ENCODE data around the gene TMEM208. TPM values are rescaled to one million over a fixed set of nuclear protein-coding genes. Genes with fewer than 3 reads are reported as not detected.

The TMEM208 gene
- total RNA-seq, 1 experiment from 2014 or later: 48.4 TPM

DNA sequence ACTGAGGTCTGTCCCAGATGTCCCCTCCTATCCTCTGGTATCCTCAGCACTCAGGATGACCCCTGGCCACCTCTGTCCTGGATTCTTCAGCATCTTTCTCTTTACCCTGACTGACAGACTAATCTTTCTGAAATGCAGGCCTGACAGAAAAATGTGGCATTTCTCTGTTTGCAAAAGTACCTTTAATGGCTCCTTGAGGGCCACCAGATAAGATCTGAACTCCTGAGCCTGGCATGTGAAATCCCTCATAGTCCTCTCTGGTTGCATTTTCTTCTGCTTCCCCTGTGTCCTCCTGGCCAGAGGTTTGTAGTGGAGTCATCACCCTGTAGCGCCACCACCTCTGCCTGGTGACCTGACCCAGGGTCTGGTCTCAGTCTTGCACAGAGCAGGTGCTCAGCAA is 30.0 kb upstream of the TMEM208 start (continued):
- no peak for TF ChIP-seq HMGXB4 (CRISPR knock-in tag; IDR thresholded peaks at IDR 0.05)
- no peak for TF ChIP-seq ZNF138 (CRISPR knock-in tag; conservative IDR thresholded peaks at IDR 0.05)
- no peak for TF ChIP-seq RELA (CRISPR knock-in tag; IDR thresholded peaks at IDR 0.05; ENCODE audit: borderline replicate concordance)
- TF ChIP-seq, protein P1, sequence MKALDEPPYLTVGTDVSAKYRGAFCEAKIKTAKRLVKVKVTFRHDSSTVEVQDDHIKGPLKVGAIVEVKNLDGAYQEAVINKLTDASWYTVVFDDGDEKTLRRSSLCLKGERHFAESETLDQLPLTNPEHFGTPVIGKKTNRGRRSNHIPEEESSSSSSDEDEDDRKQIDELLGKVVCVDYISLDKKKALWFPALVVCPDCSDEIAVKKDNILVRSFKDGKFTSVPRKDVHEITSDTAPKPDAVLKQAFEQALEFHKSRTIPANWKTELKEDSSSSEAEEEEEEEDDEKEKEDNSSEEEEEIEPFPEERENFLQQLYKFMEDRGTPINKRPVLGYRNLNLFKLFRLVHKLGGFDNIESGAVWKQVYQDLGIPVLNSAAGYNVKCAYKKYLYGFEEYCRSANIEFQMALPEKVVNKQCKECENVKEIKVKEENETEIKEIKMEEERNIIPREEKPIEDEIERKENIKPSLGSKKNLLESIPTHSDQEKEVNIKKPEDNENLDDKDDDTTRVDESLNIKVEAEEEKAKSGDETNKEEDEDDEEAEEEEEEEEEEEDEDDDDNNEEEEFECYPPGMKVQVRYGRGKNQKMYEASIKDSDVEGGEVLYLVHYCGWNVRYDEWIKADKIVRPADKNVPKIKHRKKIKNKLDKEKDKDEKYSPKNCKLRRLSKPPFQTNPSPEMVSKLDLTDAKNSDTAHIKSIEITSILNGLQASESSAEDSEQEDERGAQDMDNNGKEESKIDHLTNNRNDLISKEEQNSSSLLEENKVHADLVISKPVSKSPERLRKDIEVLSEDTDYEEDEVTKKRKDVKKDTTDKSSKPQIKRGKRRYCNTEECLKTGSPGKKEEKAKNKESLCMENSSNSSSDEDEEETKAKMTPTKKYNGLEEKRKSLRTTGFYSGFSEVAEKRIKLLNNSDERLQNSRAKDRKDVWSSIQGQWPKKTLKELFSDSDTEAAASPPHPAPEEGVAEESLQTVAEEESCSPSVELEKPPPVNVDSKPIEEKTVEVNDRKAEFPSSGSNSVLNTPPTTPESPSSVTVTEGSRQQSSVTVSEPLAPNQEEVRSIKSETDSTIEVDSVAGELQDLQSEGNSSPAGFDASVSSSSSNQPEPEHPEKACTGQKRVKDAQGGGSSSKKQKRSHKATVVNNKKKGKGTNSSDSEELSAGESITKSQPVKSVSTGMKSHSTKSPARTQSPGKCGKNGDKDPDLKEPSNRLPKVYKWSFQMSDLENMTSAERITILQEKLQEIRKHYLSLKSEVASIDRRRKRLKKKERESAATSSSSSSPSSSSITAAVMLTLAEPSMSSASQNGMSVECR (CRISPR knock-in tag; IDR thresholded peaks at IDR 0.05; ENCODE audit: borderline replicate concordance): no peak
- TF ChIP-seq, protein P2, sequence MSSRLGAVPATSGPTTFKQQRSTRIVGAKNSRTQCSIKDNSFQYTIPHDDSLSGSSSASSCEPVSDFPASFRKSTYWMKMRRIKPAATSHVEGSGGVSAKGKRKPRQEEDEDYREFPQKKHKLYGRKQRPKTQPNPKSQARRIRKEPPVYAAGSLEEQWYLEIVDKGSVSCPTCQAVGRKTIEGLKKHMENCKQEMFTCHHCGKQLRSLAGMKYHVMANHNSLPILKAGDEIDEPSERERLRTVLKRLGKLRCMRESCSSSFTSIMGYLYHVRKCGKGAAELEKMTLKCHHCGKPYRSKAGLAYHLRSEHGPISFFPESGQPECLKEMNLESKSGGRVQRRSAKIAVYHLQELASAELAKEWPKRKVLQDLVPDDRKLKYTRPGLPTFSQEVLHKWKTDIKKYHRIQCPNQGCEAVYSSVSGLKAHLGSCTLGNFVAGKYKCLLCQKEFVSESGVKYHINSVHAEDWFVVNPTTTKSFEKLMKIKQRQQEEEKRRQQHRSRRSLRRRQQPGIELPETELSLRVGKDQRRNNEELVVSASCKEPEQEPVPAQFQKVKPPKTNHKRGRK (CRISPR knock-in tag; IDR thresholded peaks at IDR 0.05; ENCODE audit: borderline replicate concordance): no peak

- TF ChIP-seq E2F4 (CRISPR knock-in tag; IDR thresholded peaks at IDR 0.05; ENCODE audit: borderline replicate concordance, low read depth): no peak
- TF ChIP-seq NFE2L1 (CRISPR knock-in tag; IDR thresholded peaks at IDR 0.05): no peak
- TF ChIP-seq USF2 (CRISPR knock-in tag; IDR thresholded peaks at IDR 0.05): no peak
- TF ChIP-seq SOX15 (CRISPR knock-in tag; IDR thresholded peaks at IDR 0.05): no peak
- TF ChIP-seq ZNF232 (CRISPR knock-in tag; IDR thresholded peaks at IDR 0.05): no peak
- no peak for TF ChIP-seq ELF4 (CRISPR knock-in tag; IDR thresholded peaks at IDR 0.05; ENCODE audit: low read depth)
- TF ChIP-seq RELA (CRISPR knock-in tag; IDR thresholded peaks at IDR 0.05; ENCODE audit: borderline replicate concordance): no peak
- TF ChIP-seq, protein P3, sequence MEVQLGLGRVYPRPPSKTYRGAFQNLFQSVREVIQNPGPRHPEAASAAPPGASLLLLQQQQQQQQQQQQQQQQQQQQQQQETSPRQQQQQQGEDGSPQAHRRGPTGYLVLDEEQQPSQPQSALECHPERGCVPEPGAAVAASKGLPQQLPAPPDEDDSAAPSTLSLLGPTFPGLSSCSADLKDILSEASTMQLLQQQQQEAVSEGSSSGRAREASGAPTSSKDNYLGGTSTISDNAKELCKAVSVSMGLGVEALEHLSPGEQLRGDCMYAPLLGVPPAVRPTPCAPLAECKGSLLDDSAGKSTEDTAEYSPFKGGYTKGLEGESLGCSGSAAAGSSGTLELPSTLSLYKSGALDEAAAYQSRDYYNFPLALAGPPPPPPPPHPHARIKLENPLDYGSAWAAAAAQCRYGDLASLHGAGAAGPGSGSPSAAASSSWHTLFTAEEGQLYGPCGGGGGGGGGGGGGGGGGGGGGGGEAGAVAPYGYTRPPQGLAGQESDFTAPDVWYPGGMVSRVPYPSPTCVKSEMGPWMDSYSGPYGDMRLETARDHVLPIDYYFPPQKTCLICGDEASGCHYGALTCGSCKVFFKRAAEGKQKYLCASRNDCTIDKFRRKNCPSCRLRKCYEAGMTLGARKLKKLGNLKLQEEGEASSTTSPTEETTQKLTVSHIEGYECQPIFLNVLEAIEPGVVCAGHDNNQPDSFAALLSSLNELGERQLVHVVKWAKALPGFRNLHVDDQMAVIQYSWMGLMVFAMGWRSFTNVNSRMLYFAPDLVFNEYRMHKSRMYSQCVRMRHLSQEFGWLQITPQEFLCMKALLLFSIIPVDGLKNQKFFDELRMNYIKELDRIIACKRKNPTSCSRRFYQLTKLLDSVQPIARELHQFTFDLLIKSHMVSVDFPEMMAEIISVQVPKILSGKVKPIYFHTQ (CRISPR knock-in tag; IDR thresholded peaks at IDR 0.05): no peak
- TF ChIP-seq, protein P4, sequence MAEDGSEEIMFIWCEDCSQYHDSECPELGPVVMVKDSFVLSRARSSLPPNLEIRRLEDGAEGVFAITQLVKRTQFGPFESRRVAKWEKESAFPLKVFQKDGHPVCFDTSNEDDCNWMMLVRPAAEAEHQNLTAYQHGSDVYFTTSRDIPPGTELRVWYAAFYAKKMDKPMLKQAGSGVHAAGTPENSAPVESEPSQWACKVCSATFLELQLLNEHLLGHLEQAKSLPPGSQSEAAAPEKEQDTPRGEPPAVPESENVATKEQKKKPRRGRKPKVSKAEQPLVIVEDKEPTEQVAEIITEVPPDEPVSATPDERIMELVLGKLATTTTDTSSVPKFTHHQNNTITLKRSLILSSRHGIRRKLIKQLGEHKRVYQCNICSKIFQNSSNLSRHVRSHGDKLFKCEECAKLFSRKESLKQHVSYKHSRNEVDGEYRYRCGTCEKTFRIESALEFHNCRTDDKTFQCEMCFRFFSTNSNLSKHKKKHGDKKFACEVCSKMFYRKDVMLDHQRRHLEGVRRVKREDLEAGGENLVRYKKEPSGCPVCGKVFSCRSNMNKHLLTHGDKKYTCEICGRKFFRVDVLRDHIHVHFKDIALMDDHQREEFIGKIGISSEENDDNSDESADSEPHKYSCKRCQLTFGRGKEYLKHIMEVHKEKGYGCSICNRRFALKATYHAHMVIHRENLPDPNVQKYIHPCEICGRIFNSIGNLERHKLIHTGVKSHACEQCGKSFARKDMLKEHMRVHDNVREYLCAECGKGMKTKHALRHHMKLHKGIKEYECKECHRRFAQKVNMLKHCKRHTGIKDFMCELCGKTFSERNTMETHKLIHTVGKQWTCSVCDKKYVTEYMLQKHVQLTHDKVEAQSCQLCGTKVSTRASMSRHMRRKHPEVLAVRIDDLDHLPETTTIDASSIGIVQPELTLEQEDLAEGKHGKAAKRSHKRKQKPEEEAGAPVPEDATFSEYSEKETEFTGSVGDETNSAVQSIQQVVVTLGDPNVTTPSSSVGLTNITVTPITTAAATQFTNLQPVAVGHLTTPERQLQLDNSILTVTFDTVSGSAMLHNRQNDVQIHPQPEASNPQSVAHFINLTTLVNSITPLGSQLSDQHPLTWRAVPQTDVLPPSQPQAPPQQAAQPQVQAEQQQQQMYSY (CRISPR knock-in tag; IDR thresholded peaks at IDR 0.05): no peak
- CTCF ChIA-PET: interaction anchor here (0.7 to 3.9 kb wide), 40 partner anchors 11 to 269 kb away, joined by 3 to 65 read pairs (median 5); partner anchors contain the start of genes B3GNT9, CES3, FBXL8 and FHOD1
- ATAC-seq: no peak
- peaks cover 35% of the 10 kb centered on the region for H3K36me3 Mint-ChIP-seq
- peaks cover 16% of the 10 kb centered on the region for H3K4me1 Mint-ChIP-seq
- POLR2A ChIA-PET: interaction anchor here (0.7 kb wide), 2 partner anchors 29 kb away, joined by 3 read pairs; partner anchors contain the start of gene TMEM208
- DNase-seq (ENCODE audit: low spot score): no peak
- no peak overlapping the region for H3K4me3 Mint-ChIP-seq
- H3K27me3 Mint-ChIP-seq (ENCODE audit: low read depth): no peaks in the 10 kb centered on the region
- H3K9me3 Mint-ChIP-seq: no peaks in the 10 kb centered on the region
- H3K27ac Mint-ChIP-seq: no peak overlapping the region
Observed at GRCh38 chr16:67197704-67198103, 29.2 kb upstream of the TMEM208 start.

Measured in WTC11 (cell line).